GM18907 (cell line): ENCODE results near the gene CHN1.

ENCODE experiments used
- ATAC-seq: cut with Tn5 transposase; IDR thresholded peaks from one replicate; pipeline ENCODE4 v1.9.1; 2021; ENCODE audit warnings: mild to moderate bottlenecking, moderate library complexity; ENCODE audit not compliant: unreplicated experiment

CHN1 gene

DNA sequence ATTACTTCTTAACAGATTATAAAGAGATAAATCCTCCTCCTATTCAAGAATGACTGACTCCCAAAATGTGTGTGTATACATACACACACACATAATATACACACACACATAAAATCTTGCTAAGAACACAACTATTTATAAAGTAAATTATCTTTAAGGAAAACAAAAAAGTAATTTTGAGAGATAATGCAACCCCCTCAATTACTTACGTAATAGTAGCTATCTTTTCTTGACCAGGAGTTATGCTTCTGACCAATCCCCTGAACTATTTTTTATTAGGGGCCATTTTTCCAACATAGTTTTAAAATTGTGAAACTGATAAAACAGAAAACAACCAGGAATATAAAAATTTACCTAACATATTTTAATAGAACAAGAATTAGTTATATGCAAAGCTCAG lies 127.9 kb downstream of the CHN1 start:
- ATAC-seq = no peak

DNA sequence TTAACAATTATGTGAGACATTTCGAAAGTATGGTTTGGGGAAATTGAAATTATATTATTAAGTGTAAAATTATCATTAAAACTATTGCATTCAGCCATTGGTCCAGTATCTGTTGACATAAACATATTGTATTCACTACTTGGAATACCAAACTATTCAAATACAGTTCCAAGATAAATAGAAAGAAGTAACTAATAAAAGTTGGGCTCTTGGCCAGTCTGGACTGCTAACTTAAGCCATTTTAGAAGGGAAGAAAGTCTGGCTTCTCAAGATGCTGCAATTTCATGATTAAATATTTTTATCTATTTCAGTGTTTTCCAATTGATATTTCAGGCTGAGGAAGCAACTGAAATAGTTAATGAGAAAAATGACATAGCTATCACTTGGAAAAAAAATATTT lies 131.1 kb downstream of the CHN1 start:
- no peak for ATAC-seq

DNA sequence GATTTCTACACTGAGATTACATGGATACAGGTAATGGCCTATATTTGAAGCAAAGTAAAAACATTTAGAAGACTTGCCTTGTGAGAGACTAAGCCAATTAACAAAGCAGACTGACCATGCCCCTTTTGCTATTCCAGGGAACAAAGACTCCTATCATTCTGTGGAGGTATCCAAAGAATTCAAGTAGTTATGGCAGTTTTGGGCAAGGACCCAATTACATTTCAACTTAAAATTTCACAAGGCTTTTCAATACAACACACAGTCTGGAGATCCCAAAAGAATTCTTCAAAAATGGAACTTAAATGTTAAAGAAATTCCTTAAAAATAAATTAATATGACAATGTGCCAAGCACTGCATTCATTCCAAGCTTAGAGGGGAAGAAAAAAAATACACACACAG lies 131.7 kb downstream of the CHN1 start:
- no peak for ATAC-seq

DNA sequence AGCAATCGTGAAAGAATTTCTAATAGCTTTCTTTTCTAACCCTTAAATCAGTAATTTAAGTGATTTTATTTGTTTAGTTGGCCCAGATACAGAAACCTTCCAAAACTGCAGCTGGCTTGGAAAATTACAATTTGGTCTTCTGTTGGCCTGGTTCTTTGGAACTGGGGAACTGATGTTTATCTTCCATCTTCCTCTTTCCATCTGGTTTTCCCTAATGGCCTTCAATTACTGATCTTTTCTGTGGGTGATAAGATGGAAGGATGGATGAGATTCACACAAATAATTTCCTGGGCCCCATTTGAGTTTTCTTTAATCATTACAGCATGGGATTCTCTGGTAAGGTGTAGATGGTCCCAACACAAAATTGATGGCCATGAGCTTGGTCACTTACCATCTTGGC lies 134.4 kb downstream of the CHN1 start:
- ATAC-seq = no peak

DNA sequence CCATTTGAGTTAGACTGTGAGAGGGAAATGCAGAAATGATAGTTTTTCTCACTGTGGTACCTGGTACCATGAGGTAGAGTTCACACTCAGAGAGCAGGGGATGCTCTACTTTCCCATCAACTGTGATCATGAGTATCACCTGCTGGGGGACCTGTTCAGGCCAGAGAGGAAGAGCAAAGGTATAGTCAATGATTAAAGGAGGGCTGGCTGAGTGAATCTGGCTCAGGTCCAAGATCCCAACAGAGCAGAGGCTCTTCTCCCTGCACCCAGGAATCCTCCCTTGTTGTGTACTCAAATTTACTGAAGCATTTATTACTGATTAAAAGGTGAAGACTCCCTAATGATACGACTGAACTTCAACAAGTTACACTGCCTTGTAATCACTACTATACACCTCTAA lies 136.3 kb downstream of the CHN1 start:
- no peak for ATAC-seq

DNA sequence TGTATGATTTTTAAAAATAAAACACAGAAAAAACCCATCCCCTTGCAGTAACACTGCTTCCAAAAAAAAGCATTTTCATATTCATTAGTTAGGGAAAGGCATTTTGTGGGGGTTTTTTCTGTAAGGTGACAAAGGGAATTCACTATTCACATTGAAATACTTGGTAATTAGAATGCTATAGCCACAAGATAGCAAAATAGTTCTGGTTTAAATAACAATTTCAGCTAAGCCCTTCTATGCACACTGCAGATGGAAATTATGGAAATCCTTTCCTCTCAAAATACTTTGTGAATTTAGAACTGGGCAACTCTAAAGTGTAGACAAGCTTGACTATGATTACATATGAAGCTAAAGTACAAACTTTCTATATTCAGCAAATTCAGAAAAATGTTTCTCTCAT lies 138.8 kb downstream of the CHN1 start:
- ATAC-seq = no peak

DNA sequence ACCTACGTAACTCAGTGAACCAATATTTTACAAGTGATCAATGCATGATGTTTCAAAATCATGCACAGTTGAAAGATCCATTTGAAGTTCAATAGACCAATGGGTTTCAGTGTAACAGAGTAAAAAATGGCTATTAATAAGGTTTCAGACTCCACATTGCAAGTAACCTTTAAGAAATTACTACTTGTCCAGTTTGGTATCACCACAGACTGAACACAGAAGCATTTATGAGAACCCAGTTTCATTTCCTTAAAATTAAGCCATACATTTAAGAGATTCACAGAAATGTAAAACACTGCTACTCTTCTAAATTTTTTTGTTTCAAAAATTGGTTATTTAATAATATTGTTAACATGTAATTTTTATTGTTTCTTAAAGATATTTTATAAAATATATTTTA lies 142.0 kb downstream of the CHN1 start:
- no peak for ATAC-seq

DNA sequence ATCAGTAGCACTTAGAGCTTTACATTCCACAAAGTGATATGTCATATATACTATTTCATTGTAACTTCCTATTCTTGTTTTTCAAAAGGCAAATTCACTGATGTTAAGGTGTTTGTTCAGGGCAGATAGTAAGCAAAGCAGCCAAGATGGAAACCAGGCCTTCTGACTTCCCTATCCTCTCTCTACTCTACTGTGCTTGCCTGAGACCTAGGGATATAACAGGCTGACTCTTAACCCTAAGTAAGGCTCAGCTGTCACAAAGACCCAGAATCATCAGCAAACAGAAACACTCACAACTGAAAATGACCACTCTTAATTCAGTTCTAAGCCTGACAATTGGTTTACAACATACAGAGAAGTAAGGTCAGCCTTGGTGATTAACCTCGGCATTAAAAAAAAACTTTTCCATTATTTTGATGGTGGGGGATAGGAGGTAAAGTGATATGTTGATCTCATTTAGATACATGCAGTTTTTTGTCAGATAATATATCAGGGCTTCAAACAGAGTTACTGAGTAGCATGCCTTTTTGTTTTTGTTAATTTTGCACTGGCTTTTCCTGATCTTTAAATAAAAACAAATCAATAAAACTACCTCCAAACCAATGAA lies 145.5 kb downstream of the CHN1 start:
- ATAC-seq = no peak

DNA sequence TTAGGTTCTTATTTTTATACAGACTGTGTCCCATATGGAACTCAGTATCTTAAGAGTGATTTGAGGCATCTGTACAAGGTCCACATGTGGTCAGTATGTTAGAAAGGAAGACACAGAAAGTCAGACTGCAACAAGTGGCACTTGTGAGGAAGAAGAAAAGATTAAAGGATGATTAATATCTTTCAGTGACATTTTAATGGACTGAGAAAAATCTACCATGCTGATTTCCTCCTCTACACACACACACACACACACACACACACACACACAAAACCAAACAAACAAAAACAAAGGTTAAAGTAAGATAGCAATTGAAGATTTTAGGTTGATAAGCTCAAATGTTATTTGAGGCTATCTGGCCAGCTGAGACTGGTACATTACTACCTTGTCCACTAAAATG lies 146.4 kb downstream of the CHN1 start:
- ATAC-seq = no peak

DNA sequence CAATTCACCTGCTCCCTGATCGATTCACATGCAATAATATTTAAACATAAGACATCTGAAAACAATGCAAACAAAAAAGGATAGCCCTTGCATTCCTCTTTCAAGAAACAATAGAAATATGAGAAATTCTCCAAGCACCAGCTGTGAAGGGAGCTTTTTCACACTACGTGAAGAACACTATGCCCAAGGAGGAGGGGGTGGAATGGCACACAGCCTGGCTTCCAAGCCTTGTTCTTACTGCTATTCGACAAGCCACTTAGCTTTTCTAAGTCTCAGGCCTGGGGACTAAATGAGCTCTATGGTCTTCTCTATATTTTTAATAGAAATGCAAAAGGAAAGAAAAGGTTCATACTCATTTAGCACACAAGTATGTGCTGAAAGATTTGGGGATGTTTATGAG lies 148.7 kb downstream of the CHN1 start:
- no peak for ATAC-seq

DNA sequence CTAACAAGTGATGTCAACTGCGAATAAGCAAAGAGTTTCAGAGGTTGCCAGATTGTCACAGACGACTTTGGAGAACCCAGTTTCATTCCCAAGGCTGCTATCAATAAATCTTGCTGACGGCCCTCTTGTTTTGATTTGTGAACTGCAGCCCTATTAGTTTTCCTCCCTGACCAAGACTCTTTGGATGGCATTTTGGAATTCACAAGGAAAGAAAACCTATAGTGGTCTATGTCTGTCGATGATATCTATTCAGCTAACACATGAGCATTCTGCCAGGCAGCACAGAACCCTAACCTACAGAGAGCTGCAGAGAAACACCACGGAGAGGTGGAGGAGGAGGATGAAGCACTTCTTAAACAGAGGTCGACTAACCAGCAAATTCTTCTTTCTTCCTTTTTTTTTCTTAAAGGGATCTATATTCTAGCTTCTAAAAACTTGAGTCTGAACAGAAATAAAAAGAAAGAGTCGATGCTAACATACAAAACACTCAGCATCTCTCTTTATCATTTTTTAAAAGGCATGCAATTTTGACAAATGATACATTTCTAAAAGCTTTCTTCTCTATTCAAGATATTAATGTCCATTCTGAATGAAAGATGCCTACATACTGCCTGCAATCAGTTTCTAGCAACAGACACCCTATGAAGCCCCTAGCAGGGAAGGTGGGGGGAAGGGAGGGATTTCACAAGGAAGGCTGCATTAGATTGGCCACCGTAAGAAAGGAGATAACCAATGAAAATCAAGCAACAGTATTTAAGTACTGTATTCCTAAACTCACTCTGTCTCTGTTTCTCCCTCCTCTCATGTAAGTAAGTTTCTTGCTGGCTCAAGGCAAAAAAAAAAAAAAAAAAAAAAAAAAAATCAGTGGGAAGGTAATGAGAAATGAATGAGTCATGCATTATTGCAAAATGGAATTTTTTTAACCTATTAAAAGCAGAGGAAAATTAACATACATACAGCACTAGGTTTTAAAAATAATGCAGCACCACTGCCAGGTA lies 157.9 kb downstream of the CHN1 start:
- ATAC-seq = no peak

DNA sequence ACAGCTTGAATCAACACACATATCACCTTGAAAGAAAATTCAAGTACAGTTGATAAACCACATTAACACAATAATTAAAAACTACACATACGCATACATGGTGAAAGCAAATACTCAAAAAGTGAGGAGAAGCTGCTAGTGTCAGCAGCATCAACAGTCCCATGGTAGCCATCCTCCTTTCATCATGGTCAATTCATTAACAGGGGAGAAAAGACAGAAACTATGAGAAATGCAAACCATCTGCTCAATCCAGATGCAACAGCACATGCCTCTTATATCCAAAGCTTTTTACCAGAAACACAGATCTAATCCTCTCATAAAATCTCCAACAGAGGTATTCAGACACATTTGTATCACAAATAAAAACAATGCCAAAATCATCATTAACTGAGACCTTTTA lies 159.0 kb downstream of the CHN1 start:
- no peak for ATAC-seq

DNA sequence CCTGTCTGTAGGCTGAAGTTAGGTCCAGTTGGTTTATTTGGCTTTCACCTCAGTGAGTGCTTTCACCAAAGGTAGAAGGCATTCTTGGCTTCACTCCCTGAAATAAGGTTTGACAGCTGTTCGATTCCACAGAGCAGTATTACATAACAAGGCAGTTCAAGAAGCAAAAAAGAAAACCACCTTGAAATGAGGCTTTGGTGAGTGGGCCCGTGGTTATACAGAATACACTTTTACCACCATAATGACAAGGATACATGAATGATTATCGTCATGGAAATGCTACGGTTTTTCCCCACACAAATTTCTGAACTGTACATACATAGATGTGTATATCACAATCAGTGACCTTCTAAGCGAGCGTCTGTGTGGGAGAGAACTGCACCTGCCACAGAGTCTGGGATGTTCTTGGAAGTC lies 160.9 kb downstream of the CHN1 start:
- ATAC-seq = no peak

DNA sequence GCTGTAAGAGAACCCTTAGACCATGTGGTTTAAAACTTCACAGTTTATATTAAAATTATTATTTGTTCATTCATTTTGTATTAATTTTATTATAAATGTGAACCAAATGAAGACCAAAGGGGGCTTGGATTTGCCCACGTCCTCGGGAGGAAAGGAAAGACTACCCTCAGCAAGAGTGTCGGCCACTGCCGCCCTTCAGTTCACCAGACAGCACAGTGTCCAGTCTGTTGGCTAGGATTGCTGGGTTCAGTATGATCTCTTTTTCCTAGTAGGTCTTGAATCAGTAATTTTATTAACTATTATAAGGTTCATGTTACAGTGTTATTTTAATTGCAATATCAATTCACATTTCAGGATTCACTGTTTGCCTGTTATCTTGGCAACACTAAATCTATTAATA lies 162.7 kb downstream of the CHN1 start:
- ATAC-seq = no peak

DNA sequence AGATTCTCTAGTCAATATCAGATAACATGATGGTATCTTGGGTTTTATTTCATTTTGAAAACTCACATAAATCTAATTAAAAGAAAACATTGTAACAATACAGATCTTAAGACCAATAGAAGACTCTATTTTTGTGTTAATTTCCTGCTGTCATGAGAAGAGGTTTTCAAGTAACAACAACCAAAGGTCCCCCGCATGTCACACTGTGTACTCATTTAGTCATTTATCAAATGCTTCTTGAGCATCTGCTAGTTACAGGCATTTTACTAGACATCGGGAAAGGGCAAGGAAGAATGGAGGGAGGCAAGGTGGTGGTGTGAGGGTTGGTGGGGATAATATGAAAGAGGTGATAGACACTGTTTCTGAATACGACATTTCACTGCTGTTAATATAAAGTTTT lies 163.2 kb downstream of the CHN1 start:
- no peak for ATAC-seq

DNA sequence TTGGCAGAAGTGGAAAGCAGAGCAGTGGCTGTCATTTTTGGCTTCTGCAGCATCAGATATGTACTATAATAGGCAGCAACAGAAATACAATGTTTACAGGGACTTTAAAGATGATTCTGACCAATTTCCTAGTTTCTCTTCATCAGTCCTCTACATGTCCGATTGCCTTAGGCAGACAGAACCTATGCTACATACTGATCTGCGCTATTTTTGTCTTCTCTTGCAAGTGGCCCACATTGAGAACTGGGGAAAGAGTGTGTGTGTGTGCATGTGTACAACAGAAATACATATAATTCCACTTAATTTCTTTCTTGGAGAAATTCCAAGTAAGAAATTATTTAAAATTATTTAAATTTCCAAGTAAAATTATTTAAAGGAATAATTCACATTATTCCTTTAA lies 163.8 kb downstream of the CHN1 start:
- no peak for ATAC-seq

DNA sequence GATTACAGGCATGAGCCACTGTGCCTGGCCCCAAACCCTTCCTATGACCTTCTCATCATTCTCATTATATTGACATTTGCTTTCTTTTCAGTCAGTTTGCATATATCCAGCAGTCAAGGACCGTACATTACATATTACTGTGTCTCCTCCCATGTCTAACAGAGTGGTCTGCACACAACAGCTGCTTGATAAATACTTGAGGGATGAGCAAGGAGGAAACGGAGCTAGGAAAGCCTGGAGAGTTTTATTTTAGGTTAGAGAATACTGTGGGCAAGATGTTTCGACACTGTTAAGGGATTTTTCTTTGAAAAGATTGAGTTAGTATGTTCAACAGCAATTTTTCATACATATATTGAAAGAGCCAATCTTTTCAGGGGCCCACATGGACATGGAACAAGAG lies 164.7 kb downstream of the CHN1 start:
- ATAC-seq = no peak

DNA sequence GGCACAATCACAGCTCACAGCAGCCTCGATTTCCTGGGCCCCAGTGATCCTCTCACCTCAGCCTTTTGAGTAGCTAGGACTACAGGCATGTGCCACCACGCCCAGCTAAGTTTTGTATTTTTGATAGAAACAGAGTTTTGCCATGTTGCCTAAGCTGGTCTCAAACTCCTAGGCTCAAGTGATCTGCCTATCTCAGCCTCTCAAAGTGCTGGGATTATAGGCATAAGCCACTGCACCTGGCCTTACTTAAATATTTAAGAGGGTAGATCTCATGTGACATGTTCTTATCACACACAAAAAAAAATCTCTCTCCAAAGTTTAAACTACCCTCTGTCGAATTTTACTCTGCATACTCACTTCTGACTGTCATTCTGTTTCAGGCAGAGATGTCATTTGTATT lies 165.5 kb downstream of the CHN1 start:
- no peak for ATAC-seq

DNA sequence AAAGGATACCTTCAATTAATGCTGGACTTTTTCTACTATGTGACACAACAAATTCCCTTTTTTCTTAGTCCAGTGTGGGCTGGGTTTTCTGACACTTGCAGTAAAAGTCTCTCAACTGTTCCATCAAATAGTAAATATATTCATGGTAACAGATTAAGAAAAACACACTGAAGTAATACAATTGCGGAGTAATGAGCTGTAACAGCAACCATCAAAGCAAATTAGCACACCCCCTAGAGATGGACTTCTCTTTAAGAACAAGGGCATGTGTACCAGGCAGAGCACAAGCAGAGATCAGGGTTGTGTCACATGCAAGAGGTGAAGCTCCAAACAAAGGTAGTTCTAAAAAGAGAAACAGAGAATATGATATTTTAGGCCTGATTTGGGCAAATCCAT lies 168.2 kb downstream of the CHN1 start:
- no peak for ATAC-seq

DNA sequence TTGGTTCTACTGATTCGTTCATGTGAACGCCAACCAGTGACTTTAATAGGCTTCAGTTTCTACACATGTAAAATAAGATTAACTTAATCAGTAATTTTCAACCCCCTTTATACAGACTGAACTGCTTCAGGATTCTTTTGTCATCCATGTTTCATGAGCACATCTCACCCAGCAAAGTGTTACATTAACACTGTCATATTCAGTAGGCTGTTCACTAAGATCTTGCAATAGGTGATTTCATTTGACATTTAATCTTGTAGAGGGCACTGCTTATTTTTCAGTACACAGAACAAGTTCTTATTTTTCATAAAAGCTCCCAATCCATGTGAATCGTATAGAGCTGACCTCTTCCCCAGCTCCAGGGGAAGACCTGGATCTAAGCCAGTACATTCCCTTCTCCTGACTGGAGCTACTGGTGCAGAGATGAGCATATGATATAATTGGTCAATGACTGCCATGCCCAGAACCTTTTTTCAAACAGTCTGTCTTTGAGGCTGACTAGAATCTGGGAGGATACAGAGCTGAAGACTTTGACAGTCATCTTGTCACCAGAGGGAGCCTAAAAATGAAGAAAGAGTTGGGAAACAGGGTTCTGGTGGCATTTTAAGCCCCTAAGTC lies 168.7 kb downstream of the CHN1 start:
- ATAC-seq = no peak

DNA sequence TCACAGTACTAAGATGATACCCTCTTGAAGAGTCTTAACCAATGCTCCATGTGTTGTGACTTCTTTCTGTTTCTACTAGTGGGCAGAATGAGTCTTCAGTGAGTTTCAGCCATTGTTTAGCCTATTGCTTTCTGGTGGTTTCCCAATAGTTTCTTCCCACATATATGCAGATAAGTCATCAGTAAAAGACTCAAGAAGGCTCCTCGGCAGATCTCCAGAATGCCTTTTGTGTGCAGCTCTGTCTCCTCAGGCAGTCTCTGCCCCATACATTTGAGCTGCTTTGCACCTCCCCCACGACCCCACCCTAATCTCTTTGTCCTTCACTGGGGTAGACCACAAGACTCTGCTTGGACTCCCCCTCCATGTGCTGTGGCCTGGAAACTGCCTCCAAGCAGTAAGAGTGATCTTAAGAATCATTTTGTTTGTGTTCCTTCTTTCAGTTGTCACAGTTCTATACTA lies 169.4 kb downstream of the CHN1 start:
- ATAC-seq = peak; percentile 52

DNA sequence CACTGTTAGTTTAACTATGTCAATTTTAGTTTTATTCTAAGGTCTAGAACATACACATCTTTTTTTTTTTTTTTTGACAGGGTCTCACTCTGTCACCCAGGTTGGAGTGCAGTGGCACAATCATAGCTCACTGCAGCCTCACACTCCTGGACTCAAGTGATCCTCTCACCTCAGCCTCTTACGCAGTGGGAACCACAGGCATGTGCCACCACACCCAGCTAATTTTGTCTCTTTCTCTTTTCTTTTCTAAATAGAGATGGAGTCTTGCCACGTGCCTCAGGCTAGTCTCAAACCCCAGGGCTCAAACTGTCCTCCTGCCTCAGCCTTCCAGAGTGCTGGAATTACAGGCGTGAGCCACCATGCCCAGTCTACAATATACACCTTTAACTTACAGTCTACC lies 171.4 kb downstream of the CHN1 start:
- ATAC-seq = no peak
